A549 treated with GW870086 at 1 μM for 4 hours (cell line): Measurements from ENCODE around the gene TNFRSF9. TPM values are rescaled to one million over a fixed set of nuclear protein-coding genes. Genes with fewer than 3 reads are reported as not detected.

Source experiments
- total RNA-seq: library from RNA; stranded (reverse); fragments of 200-300 nt; extraction: Qiagen RNA extraction; gene quantifications from 5 replicates; pipeline ENCODE4 v1.2.3, GENCODE V29; 2022; ENCODE audit warnings: low read depth

Gene TNFRSF9
- total RNA-seq = 2.0 to 3.1 TPM (median 2.9 TPM) in 5 replicates

DNA sequence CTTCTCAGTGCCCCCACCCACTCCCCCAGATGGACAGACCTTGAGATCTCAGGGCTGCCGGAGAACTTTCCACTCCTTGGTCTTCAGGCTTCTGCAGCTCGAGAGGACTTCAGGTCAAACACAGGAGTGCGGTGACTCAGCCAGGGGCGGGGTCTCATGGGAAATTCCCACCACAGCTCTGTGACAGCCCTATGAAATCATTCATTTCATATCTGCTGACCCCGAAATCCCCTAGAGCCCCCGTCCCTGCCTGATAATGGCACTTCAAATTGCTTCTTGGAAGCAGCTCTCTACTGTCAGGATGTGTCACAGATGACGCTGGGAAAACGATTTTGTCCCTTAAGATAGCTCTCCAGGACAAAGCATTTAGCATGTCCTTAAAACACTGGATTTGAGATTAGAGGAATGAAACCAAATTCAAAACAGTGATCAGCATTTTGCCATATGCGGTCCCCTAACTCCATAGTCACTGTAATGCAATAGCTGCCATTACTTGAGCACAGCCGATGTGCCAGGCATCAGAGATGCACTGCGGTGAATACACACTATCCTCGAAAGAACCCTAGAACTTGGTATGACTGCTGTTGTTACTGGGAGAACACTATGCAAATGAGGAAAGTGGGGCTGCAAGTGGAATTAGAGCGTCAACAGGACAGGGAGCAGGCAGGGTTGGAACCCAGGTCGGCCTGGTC lies at the start of gene TNFRSF9:
TNFRSF9 (minus strand) TSS at position 95 of the 692 bp plus-strand sequence. CDS start 845 bp downstream, outside the sequence.

DNA sequence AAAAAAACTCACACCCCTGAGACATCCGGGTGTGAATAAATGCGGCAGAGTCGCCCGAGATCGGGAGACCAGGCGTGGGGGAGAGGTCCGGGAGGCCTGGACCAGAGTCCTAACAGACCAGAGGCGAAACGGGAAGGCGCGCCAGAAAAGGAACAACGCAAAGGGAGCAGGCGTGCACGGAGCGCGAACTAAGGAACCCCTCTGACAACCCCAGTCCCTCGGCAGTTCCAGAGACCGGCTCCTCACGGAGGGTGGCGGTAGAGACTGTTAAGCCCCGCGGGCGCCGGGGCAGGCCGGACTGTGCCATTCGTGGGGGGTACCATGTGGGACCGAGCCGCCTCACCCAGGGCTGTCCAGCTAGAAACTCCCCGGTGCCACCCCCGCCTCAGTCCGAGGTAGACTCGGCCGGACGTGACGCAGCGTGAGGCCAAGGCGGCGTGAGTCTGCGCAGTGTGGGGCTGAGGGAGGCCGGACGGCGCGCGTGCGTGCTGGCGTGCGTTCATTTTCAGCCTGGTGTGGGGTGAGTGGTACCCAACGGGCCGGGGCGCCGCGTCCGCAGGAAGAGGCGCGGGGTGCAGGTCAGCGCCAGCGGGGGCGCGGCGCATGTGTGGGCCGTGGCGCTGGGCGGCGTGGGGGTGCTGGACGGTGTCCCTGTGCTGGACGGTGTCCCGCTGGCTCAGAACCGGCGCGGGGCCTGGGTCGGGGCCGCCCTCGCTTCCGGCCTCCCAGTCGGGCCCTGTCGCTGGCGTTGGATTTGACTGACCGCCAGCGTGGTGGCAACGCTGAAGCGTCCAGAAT lies 20.8 kb upstream of the TNFRSF9 start, which contains the start of gene PARK7:
PARK7 (plus strand) TSS at position 496 of the 798 bp plus-strand sequence. CDS start 1,075 bp downstream, outside the sequence.

Other genes starting within 250 kb of the TNFRSF9 start
- 67.2 to 76.2 TPM (median 72.9 TPM) in 5 replicates for gene VAMP3, start 169.5 kb downstream of the TNFRSF9 start, total RNA-seq
- gene PER3, start 156.5 kb downstream of the TNFRSF9 start, total RNA-seq = 0.81 to 1.2 TPM (median 0.95 TPM) in 5 replicates
- not detected in 5 replicates for gene UTS2, start 87.8 kb downstream of the TNFRSF9 start, total RNA-seq
- 340 to 393 TPM (median 344 TPM) in 5 replicates for gene PARK7, start 20.9 kb upstream of the TNFRSF9 start, total RNA-seq
- 126 to 161 TPM (median 153 TPM) in 5 replicates for gene ERRFI1, start 85.5 kb upstream of the TNFRSF9 start, total RNA-seq